Measurements from ENCODE around the gene ABHD1. TPM values are rescaled to one million over a fixed set of nuclear protein-coding genes. Genes with fewer than 3 reads are reported as not detected.
"Not testable (repeated sequence)": the region's sequence is repeated elsewhere in the genome, so short reads cannot be mapped to it uniquely, and the experiment has no call there.

ABHD1 gene
- total and polyA plus RNA-seq, 12 donors = 0.61 to 6.0 (median 1.5) TPM; not detected in 1

- WGBS, 4 donors = 45 to 69% (median 54%) methylated on average over 2 of the region's 2 CpGs
- intact Hi-C loops (cut with DNase I) = no loop called here
- H3K9me3 ChIP-seq (replicated peaks in 1 of 3) = no peaks in the 10 kb centered on the region
- TF ChIP-seq POLR2A (IDR thresholded peaks at IDR 0.05) = no peak
- TF ChIP-seq CTCF (IDR thresholded peaks at IDR 0.05) = no peak
- H3K27me3 ChIP-seq = peaks cover 9% of the 10 kb centered on the region
- no peaks in the 10 kb centered on the region for H3K36me3 ChIP-seq (replicated peaks in 1 of 2)
- H3K27ac ChIP-seq = no peak overlapping the region
- H3K4me1 ChIP-seq (replicated peaks in 1 of 2) = peaks cover 0 to 11% of the 10 kb centered on the region in 2 donors
- no peak for DNase-seq
- no peak overlapping the region for H3K4me3 ChIP-seq
Measured at GRCh38 chr2:27115519-27115918, 8.1 kb upstream of the ABHD1 start.

GRCh38 chr2:27117995-27118524 lies 5.6 kb upstream of the ABHD1 start:
- H3K27me3 ChIP-seq = peaks cover 9% of the 10 kb centered on the region
- intact Hi-C loops (cut with DNase I) = no loop called here
- TF ChIP-seq CTCF (IDR thresholded peaks at IDR 0.05) (no peak), POLR2A (IDR thresholded peaks at IDR 0.05) (no peak)
- no peaks in the 10 kb centered on the region for H3K9me3 ChIP-seq (replicated peaks in 1 of 3)
- 28 to 39% (median 31%) methylated on average over 10 to 14 of the region's 14 CpGs for WGBS, 4 donors
- H3K36me3 ChIP-seq (replicated peaks in 1 of 2) = no peaks in the 10 kb centered on the region
- H3K4me3 ChIP-seq = peak overlapping the region in 1 of 4 donors; percentile 51
- peaks cover 0 to 11% of the 10 kb centered on the region in 2 donors for H3K4me1 ChIP-seq (replicated peaks in 1 of 2)
- H3K27ac ChIP-seq = no peak overlapping the region
- DNase-seq = no peak

GRCh38 chr2:27118525-27119329 lies 4.9 kb upstream of the ABHD1 start, which contains the start of gene CGREF1:
Gene CGREF1 (minus strand): TSS chr2:27119128. CDS start chr2:27104366, 14,762 bp downstream.
- no peak for DNase-seq
- peak within 1 kb of the TSS in 1 of 4 donors; percentile 51 for H3K4me3 ChIP-seq
- WGBS, 4 donors = 3 to 33% (median 4%) methylated on average over 8 to 84 of the region's 84 CpGs
- H3K9me3 ChIP-seq (replicated peaks in 1 of 3) = no peaks in the 10 kb centered on the region
- no peak for TF ChIP-seq CTCF (IDR thresholded peaks at IDR 0.05)
- TF ChIP-seq POLR2A (IDR thresholded peaks at IDR 0.05) = no peak
- H3K4me1 ChIP-seq (replicated peaks in 1 of 2) = peaks cover 0 to 11% of the 10 kb centered on the region in 2 donors
- peaks cover 9% of the 10 kb centered on the region for H3K27me3 ChIP-seq
- no peak within 1 kb of the TSS for H3K27ac ChIP-seq
- no peaks in the 10 kb centered on the region for H3K36me3 ChIP-seq (replicated peaks in 1 of 2)
- intact Hi-C loops (cut with DNase I) = no loop called here

GRCh38 chr2:27119330-27119670 lies 4.3 kb upstream of the ABHD1 start:
- H3K27me3 ChIP-seq; H3K27ac ChIP-seq; H3K9me3 ChIP-seq (replicated peaks in 1 of 3); intact Hi-C loops (cut with DNase I); H3K36me3 ChIP-seq (replicated peaks in 1 of 2); DNase-seq: not testable (repeated sequence)
- peaks cover 0 to 11% of the 10 kb centered on the region in 2 donors for H3K4me1 ChIP-seq (replicated peaks in 1 of 2)
- H3K4me3 ChIP-seq = peak overlapping the region in 1 of 4 donors; percentile 51
- 80 to 84% (median 82%) methylated on average over 8 of the region's 8 CpGs for WGBS, 4 donors

Data from adrenal gland (tissue), 12 donors.